Osteocyte (in vitro differentiated cells): ENCODE results near the gene DMD. TPM values are rescaled to one million over a fixed set of nuclear protein-coding genes. Genes with fewer than 3 reads are reported as not detected.

Source experiments
- DNase-seq: peaks from one replicate; pipeline ENCODE4 v3.0.0; 2021; ENCODE audit warnings: mixed read lengths; ENCODE audit not compliant: unreplicated experiment; ENCODE audit errors: extremely low spot score
- H3K27ac Mint-ChIP-seq: one replicate; pipeline ENCODE4 v1.8.0; 2021; ENCODE audit warnings: mild to moderate bottlenecking, mixed read lengths; ENCODE audit not compliant: unreplicated experiment
- H3K27me3 Mint-ChIP-seq: one replicate; pipeline ENCODE4 v1.8.0; 2021; ENCODE audit warnings: mixed read lengths; ENCODE audit not compliant: unreplicated experiment
- H3K36me3 Mint-ChIP-seq: one replicate; pipeline ENCODE4 v1.8.0; 2021; ENCODE audit warnings: mixed read lengths; ENCODE audit not compliant: unreplicated experiment
- H3K4me1 Mint-ChIP-seq: one replicate; pipeline ENCODE4 v1.8.0; 2021; ENCODE audit warnings: mixed read lengths; ENCODE audit not compliant: unreplicated experiment
- H3K4me3 Mint-ChIP-seq: one replicate; pipeline ENCODE4 v1.8.0; 2021; ENCODE audit warnings: mild to moderate bottlenecking, moderate library complexity, mixed read lengths; ENCODE audit not compliant: unreplicated experiment
- H3K9me3 Mint-ChIP-seq: one replicate; pipeline ENCODE4 v1.8.0; 2021; ENCODE audit warnings: mixed read lengths; ENCODE audit not compliant: unreplicated experiment
- CTCF ChIP-seq: fragments of 200-600 bp; sonication (generic); IDR thresholded peaks from 2 replicates; pipeline ENCODE4 v1.5.0; 2021; ENCODE audit warnings: antibody characterized with exemption, mild to moderate bottlenecking, moderate library complexity
- total RNA-seq: library from RNA; stranded (reverse); gene quantifications from 2 replicates; pipeline ENCODE4 v1.2.1, GENCODE V29; 2021

The DMD gene
- total RNA-seq, 1 donor from 2014 or later = 317 TPM

- Mint-ChIP-seq H3K27me3 (no peaks in the 10 kb centered on the region), H3K9me3 (peaks cover 6% of the 10 kb centered on the region), H3K4me1 (no peaks in the 10 kb centered on the region), H3K27ac (no peak overlapping the region), H3K36me3 (no peaks in the 10 kb centered on the region), H3K4me3 (no peak overlapping the region)
- DNase-seq = no peak
- TF ChIP-seq CTCF = no peak
These were observed 790.1 kb downstream of the DMD start for GRCh38 chrX:32421266-32421665.

- Mint-ChIP-seq H3K27me3 (no peaks in the 10 kb centered on the region), H3K4me3 (no peak overlapping the region), H3K4me1 (no peaks in the 10 kb centered on the region), H3K27ac (no peak overlapping the region), H3K9me3 (peaks cover 4% of the 10 kb centered on the region), H3K36me3 (no peaks in the 10 kb centered on the region)
- peak; percentile 44 for TF ChIP-seq CTCF
- DNase-seq = no peak
These were observed 803.0 kb downstream of the DMD start for GRCh38 chrX:32408389-32408788.

GRCh38 chrX:32397562-32398216, 813.7 kb downstream of the DMD start:
- DNase-seq = no peak
- no peak overlapping the region for H3K4me3 Mint-ChIP-seq
- H3K9me3 Mint-ChIP-seq = no peaks in the 10 kb centered on the region
- H3K4me1 Mint-ChIP-seq = peaks cover 4% of the 10 kb centered on the region
- H3K36me3 Mint-ChIP-seq = no peaks in the 10 kb centered on the region
- no peak for TF ChIP-seq CTCF
- no peaks in the 10 kb centered on the region for H3K27me3 Mint-ChIP-seq
- no peak overlapping the region for H3K27ac Mint-ChIP-seq

- no peak overlapping the region for H3K4me3 Mint-ChIP-seq
- peaks cover 5% of the 10 kb centered on the region for H3K9me3 Mint-ChIP-seq
- no peak for TF ChIP-seq CTCF
- no peak for DNase-seq
- H3K27me3 Mint-ChIP-seq = no peaks in the 10 kb centered on the region
- no peaks in the 10 kb centered on the region for H3K4me1 Mint-ChIP-seq
- H3K36me3 Mint-ChIP-seq = no peaks in the 10 kb centered on the region
- H3K27ac Mint-ChIP-seq = no peak overlapping the region
These were observed 815.5 kb downstream of the DMD start for GRCh38 chrX:32395878-32396277.

GRCh38 chrX:32392655-32393054, 818.7 kb downstream of the DMD start:
- H3K27me3 Mint-ChIP-seq = no peaks in the 10 kb centered on the region
- H3K36me3 Mint-ChIP-seq = no peaks in the 10 kb centered on the region
- no peak for DNase-seq
- no peak overlapping the region for H3K27ac Mint-ChIP-seq
- TF ChIP-seq CTCF = no peak
- H3K4me1 Mint-ChIP-seq = no peaks in the 10 kb centered on the region
- no peak overlapping the region for H3K4me3 Mint-ChIP-seq
- peaks cover 5% of the 10 kb centered on the region for H3K9me3 Mint-ChIP-seq
